Activated naive CD4-positive, alpha-beta T cell treated with Interleukin-2 at 50 U/mL for 16 hours (primary cell): Measurements from ENCODE around the gene AAK1.
"Not testable (repeated sequence)": the region's sequence is repeated elsewhere in the genome, so short reads cannot be mapped to it uniquely, and the experiment has no call there.

Experiments
- DNase-seq: peaks from one replicate; pipeline ENCODE4 v3.0.0-alpha.2; 2020

AAK1 gene

GRCh38 chr2:69436938-69437750 is 206.4 kb downstream of the AAK1 start, which contains the start of gene NFU1:
NFU1 (minus strand) TSS chr2:69437435; CDS start chr2:69437422, 13 bp downstream.
- DNase-seq = peak; percentile 91

GRCh38 chr2:69436596-69436937 is 207.0 kb downstream of the AAK1 start:
- DNase-seq = no peak

- DNase-seq = no peak
Measured at GRCh38 chr2:69434753-69435152, 208.8 kb downstream of the AAK1 start.

GRCh38 chr2:69429491-69430183 is 213.9 kb downstream of the AAK1 start:
- no peak for DNase-seq

GRCh38 chr2:69428981-69429380 is 214.6 kb downstream of the AAK1 start:
- DNase-seq = no peak

- DNase-seq = no peak
Measured at GRCh38 chr2:69424419-69424818, 219.1 kb downstream of the AAK1 start.

GRCh38 chr2:69422198-69422597 is 221.3 kb downstream of the AAK1 start:
- DNase-seq = no peak

GRCh38 chr2:69419111-69419510 is 224.4 kb downstream of the AAK1 start:
- DNase-seq = not testable (repeated sequence)

GRCh38 chr2:69416147-69416546 is 227.4 kb downstream of the AAK1 start:
- DNase-seq = no peak
